ENCODE data around the gene PROP1.

GRCh38 chr5:177964471-177964870, 31.6 kb downstream of the PROP1 start:
- no peak for TF ChIP-seq TCF7L2 (IDR thresholded peaks at IDR 0.05; ENCODE audit: borderline replicate concordance, extremely low read depth, insufficient read depth, insufficient read length)
- no peak for TF ChIP-seq CTCF (IDR thresholded peaks at IDR 0.05 in 2 of 3, conservative IDR thresholded peaks at IDR 0.05 in 1 of 3; ENCODE audit: borderline replicate concordance in 1 of 3, insufficient read depth in 1 of 3, low read depth in 2 of 3, low read length in 2 of 3)
- TF ChIP-seq CEBPB (IDR thresholded peaks at IDR 0.05; ENCODE audit: low read depth) = no peak
- TF ChIP-seq POLR2A (IDR thresholded peaks at IDR 0.05; ENCODE audit: borderline replicate concordance, extremely low read depth, insufficient read depth, insufficient read length) = no peak
- no peak for TF ChIP-seq CBX3 (IDR thresholded peaks at IDR 0.05; ENCODE audit: low read depth)
